OCI-LY1 (cell line): Measurements from ENCODE around the gene AANAT.

Experiments
- H2AFZ ChIP-seq: fragments of 200-600 bp; sonication (generic), shearing (Covaris generic); 2 replicates; pipeline ENCODE4 v1.6.0; 2014; ENCODE audit warnings: antibody characterized with exemption, mild to moderate bottlenecking, low read length
- H3F3A ChIP-seq: fragments of 200-600 bp; sonication (generic), shearing (Covaris generic); 2 replicates; pipeline ENCODE4 v1.6.0; 2014; ENCODE audit warnings: mild to moderate bottlenecking, antibody characterized with exemption, low read length, moderate library complexity; ENCODE audit not compliant: insufficient read depth
- H3K27ac ChIP-seq: fragments of 200-600 bp; sonication (generic); 2 replicates; pipeline ENCODE4 v1.5.1; 2014; ENCODE audit warnings: low read length, mixed run types, mild to moderate bottlenecking, low read depth; ENCODE audit not compliant: poor library complexity, severe bottlenecking
- H3K27me3 ChIP-seq: fragments of 200-600 bp; sonication (generic); 2 replicates; pipeline ENCODE4 v1.6.0; 2014; ENCODE audit warnings: antibody characterized with exemption, mild to moderate bottlenecking, low read length, moderate library complexity; ENCODE audit not compliant: insufficient read depth
- H3K36me3 ChIP-seq: fragments of 200-600 bp; sonication (generic); 2 replicates; pipeline ENCODE4 v1.6.1; 2014; ENCODE audit warnings: mild to moderate bottlenecking, antibody characterized with exemption, low read length, moderate library complexity, mixed read lengths; ENCODE audit not compliant: insufficient read depth
- H3K4me1 ChIP-seq: fragments of 200-600 bp; sonication (generic); 2 replicates; pipeline ENCODE4 v1.5.1; 2014; ENCODE audit warnings: mild to moderate bottlenecking, low read length, moderate library complexity; ENCODE audit not compliant: insufficient read depth, severe bottlenecking
- H3K4me2 ChIP-seq: fragments of 200-600 bp; sonication (generic), shearing (Covaris generic); 2 replicates; pipeline ENCODE4 v1.6.1; 2014; ENCODE audit warnings: low read length
- H3K4me3 ChIP-seq: fragments of 200-600 bp; sonication (generic); 2 replicates; pipeline ENCODE4 v1.5.1; 2014; ENCODE audit warnings: low read length, low read depth, mild to moderate bottlenecking, mixed read lengths; ENCODE audit not compliant: poor library complexity, severe bottlenecking
- H3K79me2 ChIP-seq: fragments of 200-600 bp; shearing (Covaris generic); 2 replicates; pipeline ENCODE4 v1.6.1; 2016; ENCODE audit warnings: mixed run types, low read length, mixed read lengths; ENCODE audit not compliant: insufficient read depth
- H3K9ac ChIP-seq: fragments of 200-600 bp; sonication (generic), shearing (Covaris generic); 2 replicates; pipeline ENCODE4 v1.6.1; 2014; ENCODE audit warnings: mild to moderate bottlenecking, low read length, mixed read lengths
- H3K9me2 ChIP-seq: fragments of 200-600 bp; sonication (generic), shearing (Covaris generic); 2 replicates; pipeline ENCODE4 v1.6.1; 2014; ENCODE audit warnings: low read depth, mild to moderate bottlenecking, low read length, mixed read lengths
- H3K9me3 ChIP-seq: fragments of 200-600 bp; shearing (Covaris generic); 2 replicates; pipeline ENCODE4 v1.6.1; 2014; ENCODE audit warnings: low read length, mixed read lengths
- H4K20me1 ChIP-seq: fragments of 200-600 bp; sonication (generic), shearing (Covaris generic); 2 replicates; pipeline ENCODE4 v1.6.0; 2016; ENCODE audit warnings: mild to moderate bottlenecking, low read length; ENCODE audit not compliant: insufficient read depth
- CTCF ChIP-seq: fragments of 200-600 bp; sonication (generic), shearing (Covaris generic); IDR thresholded peaks from 2 replicates; pipeline ENCODE4 v1.5.1; 2017; ENCODE audit warnings: mild to moderate bottlenecking, antibody characterized with exemption, low read length, moderate library complexity, mixed read lengths
- EZH2 ChIP-seq: fragments of 200-600 bp; sonication (generic), shearing (Covaris generic); IDR thresholded peaks from 2 replicates; pipeline ENCODE4 v1.8.0; 2017; ENCODE audit warnings: borderline replicate concordance, mixed run types, mild to moderate bottlenecking, antibody characterized with exemption, low read length, moderate library complexity, mixed read lengths

Gene AANAT

GRCh38 chr17:76497699-76497978 is 30.2 kb downstream of the AANAT start:
- H3K9me3 ChIP-seq = no peaks in the 10 kb centered on the region
- no peaks in the 10 kb centered on the region for H4K20me1 ChIP-seq
- H3K4me2 ChIP-seq = no peak overlapping the region
- no peaks in the 10 kb centered on the region for H3K9me2 ChIP-seq
- H3F3A ChIP-seq = no peaks in the 10 kb centered on the region
- no peak overlapping the region for H2AFZ ChIP-seq
- H3K36me3 ChIP-seq = no peaks in the 10 kb centered on the region
- H3K79me2 ChIP-seq = no peaks in the 10 kb centered on the region
- no peak overlapping the region for H3K27ac ChIP-seq
- H3K4me1 ChIP-seq = peaks cover 54% of the 10 kb centered on the region
- H3K4me3 ChIP-seq = no peak overlapping the region
- no peak overlapping the region for H3K9ac ChIP-seq
- no peak for TF ChIP-seq EZH2
- no peak for TF ChIP-seq CTCF
- H3K27me3 ChIP-seq = no peaks in the 10 kb centered on the region

- Histone ChIP-seq H3F3A (no peaks in the 10 kb centered on the region), H3K36me3 (no peaks in the 10 kb centered on the region), H3K9ac (no peak overlapping the region), H3K9me3 (no peaks in the 10 kb centered on the region), H3K4me3 (no peak overlapping the region), H3K4me2 (peak overlapping the region; percentile 81; the same call in 1 of the 2 replicates), H3K4me1 (peaks cover 53% of the 10 kb centered on the region), H2AFZ (no peak overlapping the region), H3K27ac (no peak overlapping the region), H3K79me2 (no peaks in the 10 kb centered on the region), H3K27me3 (no peaks in the 10 kb centered on the region), H4K20me1 (no peaks in the 10 kb centered on the region), H3K9me2 (no peaks in the 10 kb centered on the region)
- TF ChIP-seq EZH2 (no peak), CTCF (no peak)
Measured at GRCh38 chr17:76497979-76498875, 30.8 kb downstream of the AANAT start.

- peaks cover 46% of the 10 kb centered on the region for H3K4me1 ChIP-seq
- no peaks in the 10 kb centered on the region for H3F3A ChIP-seq
- no peaks in the 10 kb centered on the region for H3K79me2 ChIP-seq
- H3K9me2 ChIP-seq = no peaks in the 10 kb centered on the region
- no peaks in the 10 kb centered on the region for H3K27me3 ChIP-seq
- peak overlapping the region; percentile 81 for H3K4me2 ChIP-seq
- H3K9me3 ChIP-seq = no peaks in the 10 kb centered on the region
- H4K20me1 ChIP-seq = no peaks in the 10 kb centered on the region
- H3K4me3 ChIP-seq = peak overlapping the region; percentile 85
- no peak for TF ChIP-seq CTCF
- peak overlapping the region; percentile 4 for H3K27ac ChIP-seq
- no peak overlapping the region for H2AFZ ChIP-seq
- no peaks in the 10 kb centered on the region for H3K36me3 ChIP-seq
- H3K9ac ChIP-seq = no peak overlapping the region
Measured at GRCh38 chr17:76498876-76499251, 31.5 kb downstream of the AANAT start.
